ENCODE results near the gene SPTLC2. TPM values are rescaled to one million over a fixed set of nuclear protein-coding genes. Genes with fewer than 3 reads are reported as not detected.
"Not testable (repeated sequence)": the region's sequence is repeated elsewhere in the genome, so short reads cannot be mapped to it uniquely, and the experiment has no call there.

Gene SPTLC2
- total and polyA plus RNA-seq, 3 experiments from 2014 or later, result 15.6 to 27.5 (median 24.1) TPM

GRCh38 chr14:77593501-77593961, 22.9 kb downstream of the SPTLC2 start:
- Histone ChIP-seq H3K27ac (ENCODE audit: low read depth, low read length) (no peak overlapping the region), H3K4me1 (ENCODE audit: insufficient read depth, low read length) (peaks cover 30% of the 10 kb centered on the region), H3K9me3 (ENCODE audit: low read length) (no peaks in the 10 kb centered on the region), H3K36me3 (ENCODE audit: insufficient read depth, low read length) (peaks cover 6% of the 10 kb centered on the region), H3K27me3 (ENCODE audit: insufficient read depth, low read length, poor library complexity, severe bottlenecking) (no peaks in the 10 kb centered on the region), H3K4me3 (ENCODE audit: low read length) (peak overlapping the region; percentile 34)
- peak overlapping the region; percentile 61 to 98 (median 88) for H3K27ac Mint-ChIP-seq
- DNase-seq, result peak in 2 of 5 donors; percentile 47 to 63
- H3K27me3 Mint-ChIP-seq, result no peaks in the 10 kb centered on the region
- POLR2A ChIA-PET, result no interaction called here
- H3K9me3 Mint-ChIP-seq, result no peaks in the 10 kb centered on the region
- peaks cover 45 to 65% (median 58%) of the 10 kb centered on the region in 3 donors for H3K4me1 Mint-ChIP-seq
- peaks cover 0 to 31% (median 12%) of the 10 kb centered on the region in 3 donors for H3K36me3 Mint-ChIP-seq
- CTCF ChIA-PET, result interaction anchor here (0.9 kb wide), 1 partner anchor 12 kb away, joined by 4 read pairs; no protein-coding TSS in a partner anchor
- peak overlapping the region; percentile 24 to 80 (median 71) for H3K4me3 Mint-ChIP-seq

DNA sequence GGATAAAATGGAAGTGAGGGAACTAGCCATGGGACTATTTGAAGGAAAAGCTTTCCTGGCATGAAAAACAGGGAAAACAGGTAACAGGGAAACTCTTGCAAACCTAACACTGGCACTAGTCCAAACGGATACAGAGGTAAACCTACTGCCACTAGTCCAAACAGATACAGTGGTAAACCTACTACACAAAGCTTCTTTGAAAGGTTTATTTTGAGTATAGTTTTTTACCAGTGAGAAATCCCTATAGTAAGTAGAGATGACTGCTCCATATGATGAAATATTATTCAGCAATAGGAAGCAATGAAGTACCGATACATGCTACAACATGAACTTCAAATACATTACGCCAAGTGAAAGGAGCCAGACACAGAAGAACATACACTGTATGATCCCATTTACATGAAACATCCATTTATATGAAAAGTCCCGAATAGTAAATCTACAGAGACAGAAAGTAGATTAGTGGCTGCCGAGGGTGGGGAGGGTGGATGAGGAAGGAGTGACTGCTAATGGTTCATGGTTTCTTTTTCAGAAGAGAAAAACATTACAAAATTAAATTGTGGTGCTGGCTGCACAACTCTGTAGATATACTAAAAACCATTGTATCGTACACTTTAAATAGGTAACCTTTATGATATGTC, 25.5 kb downstream of the SPTLC2 start:
- Histone ChIP-seq H3K4me3 (ENCODE audit: low read length) (no peak overlapping the region), H3K9me3 (ENCODE audit: low read length) (no peaks in the 10 kb centered on the region), H3K36me3 (ENCODE audit: insufficient read depth, low read length) (no peaks in the 10 kb centered on the region), H3K27ac (ENCODE audit: low read depth, low read length) (no peak overlapping the region), H3K4me1 (ENCODE audit: insufficient read depth, low read length) (peaks cover 25% of the 10 kb centered on the region), H3K27me3 (ENCODE audit: insufficient read depth, low read length, poor library complexity, severe bottlenecking) (no peaks in the 10 kb centered on the region)
- POLR2A ChIA-PET, result no interaction called here
- Mint-ChIP-seq H3K27ac (peak overlapping the region in 4 of 8 donors; percentile 26 to 87 (median 61)), H3K36me3 (peaks cover 0 to 26% (median 12%) of the 10 kb centered on the region in 3 donors), H3K4me1 (peaks cover 50 to 75% (median 65%) of the 10 kb centered on the region in 3 donors), H3K4me3 (no peak overlapping the region), H3K9me3 (no peaks in the 10 kb centered on the region), H3K27me3 (no peaks in the 10 kb centered on the region)
- CTCF ChIA-PET, result interaction anchor here (1.5 kb wide), 1 partner anchor 21 kb away, joined by 4 read pairs; no protein-coding TSS in a partner anchor
- no peak for DNase-seq

- Histone ChIP-seq H3K4me3 (ENCODE audit: low read length) (no peak overlapping the region), H3K27me3 (ENCODE audit: insufficient read depth, low read length, poor library complexity, severe bottlenecking) (no peaks in the 10 kb centered on the region), H3K4me1 (ENCODE audit: insufficient read depth, low read length) (peaks cover 17% of the 10 kb centered on the region), H3K36me3 (ENCODE audit: insufficient read depth, low read length) (no peaks in the 10 kb centered on the region), H3K9me3 (ENCODE audit: low read length) (no peaks in the 10 kb centered on the region), H3K27ac (ENCODE audit: low read depth, low read length) (no peak overlapping the region)
- Mint-ChIP-seq H3K4me1 (peaks cover 43 to 65% (median 63%) of the 10 kb centered on the region in 3 donors), H3K9me3 (no peaks in the 10 kb centered on the region), H3K27me3 (no peaks in the 10 kb centered on the region), H3K36me3 (peaks cover 0 to 20% (median 5%) of the 10 kb centered on the region in 3 donors), H3K27ac (peak overlapping the region in 4 of 8 donors; percentile 26 to 61 (median 50)), H3K4me3 (peak overlapping the region in 2 of 7 donors; percentile 22 to 60)
- no peak for DNase-seq
- POLR2A ChIA-PET, result no interaction called here
- CTCF ChIA-PET, result no interaction called here
Measured at GRCh38 chr14:77589099-77589498, 27.3 kb downstream of the SPTLC2 start.

DNA sequence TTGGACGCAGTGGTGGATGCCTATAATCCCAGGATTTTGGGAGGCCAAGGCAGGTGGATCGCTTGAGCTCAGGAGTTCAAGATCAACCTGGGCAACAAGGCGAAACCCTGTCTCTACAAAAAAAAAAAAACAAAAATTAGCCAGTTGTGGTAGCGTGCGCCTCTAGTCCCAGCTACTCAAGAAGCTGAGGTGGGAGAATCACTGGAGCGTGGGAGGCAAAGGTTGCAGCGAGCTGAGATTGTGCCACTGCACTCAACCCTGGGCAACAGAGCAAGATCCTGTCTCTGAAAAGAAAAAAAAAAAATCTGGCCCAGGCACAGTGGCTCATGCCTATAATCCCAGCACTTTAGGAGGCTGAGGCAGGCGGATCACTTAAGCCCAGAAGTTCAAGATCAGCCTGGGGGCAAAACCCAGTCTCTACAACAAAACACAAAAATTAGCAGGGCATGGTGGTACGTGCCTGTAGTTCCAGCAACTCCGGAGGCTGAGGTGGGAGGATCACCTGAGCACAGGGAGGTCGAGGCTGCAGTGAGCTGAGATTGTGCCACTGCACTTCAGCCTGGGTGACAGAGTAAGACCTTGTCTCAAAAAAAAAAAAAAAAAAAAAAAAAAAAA, 27.9 kb downstream of the SPTLC2 start:
- CTCF ChIA-PET; H3K36me3 ChIP-seq (ENCODE audit: insufficient read depth, low read length); H3K27me3 Mint-ChIP-seq; H3K27me3 ChIP-seq (ENCODE audit: insufficient read depth, low read length, poor library complexity, severe bottlenecking); H3K4me3 ChIP-seq (ENCODE audit: low read length); H3K9me3 ChIP-seq (ENCODE audit: low read length); DNase-seq; H3K9me3 Mint-ChIP-seq; H3K27ac ChIP-seq (ENCODE audit: low read depth, low read length): not testable (repeated sequence)
- Mint-ChIP-seq H3K36me3 (peaks cover 0 to 20% (median 5%) of the 10 kb centered on the region in 3 donors), H3K4me1 (peaks cover 37 to 61% (median 61%) of the 10 kb centered on the region in 3 donors), H3K27ac (peak overlapping the region in 2 of 8 donors; percentile 60 to 83), H3K4me3 (peak overlapping the region in 4 of 7 donors; percentile 29 to 35 (median 32))
- H3K4me1 ChIP-seq (ENCODE audit: insufficient read depth, low read length), result peaks cover 11% of the 10 kb centered on the region
- POLR2A ChIA-PET, result interaction anchor here (0.6 kb wide), 1 partner anchor 94 kb away, joined by 3 read pairs; no protein-coding TSS in a partner anchor

- H3K4me1 Mint-ChIP-seq, result peaks cover 38 to 65% (median 62%) of the 10 kb centered on the region in 3 donors
- Histone ChIP-seq H3K9me3 (ENCODE audit: low read length) (no peaks in the 10 kb centered on the region), H3K36me3 (ENCODE audit: insufficient read depth, low read length) (no peaks in the 10 kb centered on the region), H3K4me3 (ENCODE audit: low read length) (no peak overlapping the region), H3K27me3 (ENCODE audit: insufficient read depth, low read length, poor library complexity, severe bottlenecking) (no peaks in the 10 kb centered on the region), H3K4me1 (ENCODE audit: insufficient read depth, low read length) (peaks cover 19% of the 10 kb centered on the region), H3K27ac (ENCODE audit: low read depth, low read length) (no peak overlapping the region)
- peaks cover 0 to 14% (median 5%) of the 10 kb centered on the region in 3 donors for H3K36me3 Mint-ChIP-seq
- H3K27ac Mint-ChIP-seq, result no peak overlapping the region
- no peaks in the 10 kb centered on the region for H3K9me3 Mint-ChIP-seq
- H3K4me3 Mint-ChIP-seq, result no peak overlapping the region
- ChIA-PET CTCF (no interaction called here), POLR2A (no interaction called here)
- no peaks in the 10 kb centered on the region for H3K27me3 Mint-ChIP-seq
- DNase-seq, result no peak
Measured at GRCh38 chr14:77585385-77585784, 31.1 kb downstream of the SPTLC2 start.

DNA sequence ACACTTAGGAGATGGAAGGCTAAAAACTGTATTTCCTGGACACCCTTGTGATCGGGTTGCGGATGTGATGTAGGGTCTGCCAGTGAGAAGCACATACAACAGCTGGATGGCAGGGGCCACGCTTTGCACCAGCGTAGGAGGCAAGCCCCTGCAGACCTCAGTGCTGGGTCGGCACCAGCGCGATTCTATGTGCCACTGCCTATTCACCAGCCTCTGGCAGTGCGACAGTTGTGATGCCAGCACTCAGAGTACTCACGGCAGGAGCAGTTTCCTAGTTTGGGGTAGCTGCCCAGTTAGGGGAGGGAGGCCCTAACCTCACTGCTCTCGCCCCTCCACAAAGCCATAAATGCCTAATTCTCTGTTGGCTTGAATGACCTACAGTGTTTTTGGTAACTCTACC, 31.6 kb downstream of the SPTLC2 start:
- H3K4me3 ChIP-seq (ENCODE audit: low read length), result no peak overlapping the region
- no peak overlapping the region for H3K4me3 Mint-ChIP-seq
- no peak for DNase-seq
- H3K36me3 ChIP-seq (ENCODE audit: insufficient read depth, low read length), result no peaks in the 10 kb centered on the region
- CTCF ChIA-PET, result no interaction called here
- peaks cover 19% of the 10 kb centered on the region for H3K4me1 ChIP-seq (ENCODE audit: insufficient read depth, low read length)
- no peaks in the 10 kb centered on the region for H3K9me3 Mint-ChIP-seq
- no peak overlapping the region for H3K27ac Mint-ChIP-seq
- no peaks in the 10 kb centered on the region for H3K27me3 ChIP-seq (ENCODE audit: insufficient read depth, low read length, poor library complexity, severe bottlenecking)
- H3K27me3 Mint-ChIP-seq, result no peaks in the 10 kb centered on the region
- H3K4me1 Mint-ChIP-seq, result peaks cover 37 to 62% (median 59%) of the 10 kb centered on the region in 3 donors
- peaks cover 0 to 11% (median 5%) of the 10 kb centered on the region in 3 donors for H3K36me3 Mint-ChIP-seq
- H3K9me3 ChIP-seq (ENCODE audit: low read length), result no peaks in the 10 kb centered on the region
- no peak overlapping the region for H3K27ac ChIP-seq (ENCODE audit: low read depth, low read length)
- POLR2A ChIA-PET, result no interaction called here

DNA sequence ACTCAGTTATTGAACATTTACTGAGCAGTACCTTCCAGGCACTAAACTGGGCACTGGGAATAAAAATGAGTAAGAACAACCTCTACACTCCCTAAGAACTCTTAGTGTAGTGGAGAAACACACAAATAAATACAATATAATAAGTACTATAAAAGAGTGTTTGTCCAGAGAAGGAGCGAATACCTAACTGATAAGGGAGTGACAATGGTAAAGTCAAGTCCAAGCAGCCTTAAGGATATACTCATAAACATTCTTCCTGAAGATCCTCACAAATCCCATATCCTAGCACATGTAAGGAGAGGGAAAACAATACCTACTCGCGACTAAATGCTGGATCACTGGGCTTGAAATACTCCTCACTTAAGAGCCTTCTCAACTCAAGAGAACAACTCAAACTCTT, 32.8 kb downstream of the SPTLC2 start:
- ChIA-PET POLR2A (no interaction called here), CTCF (no interaction called here)
- Histone ChIP-seq H3K4me1 (ENCODE audit: insufficient read depth, low read length) (peaks cover 14% of the 10 kb centered on the region), H3K27ac (ENCODE audit: low read depth, low read length) (no peak overlapping the region), H3K4me3 (ENCODE audit: low read length) (no peak overlapping the region), H3K9me3 (ENCODE audit: low read length) (no peaks in the 10 kb centered on the region), H3K36me3 (ENCODE audit: insufficient read depth, low read length) (no peaks in the 10 kb centered on the region), H3K27me3 (ENCODE audit: insufficient read depth, low read length, poor library complexity, severe bottlenecking) (no peaks in the 10 kb centered on the region)
- peaks cover 36 to 65% (median 59%) of the 10 kb centered on the region in 3 donors for H3K4me1 Mint-ChIP-seq
- no peaks in the 10 kb centered on the region for H3K9me3 Mint-ChIP-seq
- no peak overlapping the region for H3K4me3 Mint-ChIP-seq
- H3K27ac Mint-ChIP-seq, result peak overlapping the region in 4 of 8 donors; percentile 27 to 54 (median 41)
- peaks cover 0 to 14% (median 5%) of the 10 kb centered on the region in 3 donors for H3K36me3 Mint-ChIP-seq
- no peaks in the 10 kb centered on the region for H3K27me3 Mint-ChIP-seq
- DNase-seq, result no peak

- no peaks in the 10 kb centered on the region for H3K27me3 ChIP-seq (ENCODE audit: insufficient read depth, low read length, poor library complexity, severe bottlenecking)
- ChIA-PET POLR2A (no interaction called here), CTCF (no interaction called here)
- peak overlapping the region in 6 of 8 donors; percentile 24 to 88 (median 54) for H3K27ac Mint-ChIP-seq
- no peaks in the 10 kb centered on the region for H3K27me3 Mint-ChIP-seq
- H3K4me1 Mint-ChIP-seq, result peaks cover 31 to 58% (median 54%) of the 10 kb centered on the region in 3 donors
- no peak overlapping the region for H3K4me3 ChIP-seq (ENCODE audit: low read length)
- H3K4me3 Mint-ChIP-seq, result no peak overlapping the region
- DNase-seq, result no peak
- peaks cover 14% of the 10 kb centered on the region for H3K4me1 ChIP-seq (ENCODE audit: insufficient read depth, low read length)
- no peak overlapping the region for H3K27ac ChIP-seq (ENCODE audit: low read depth, low read length)
- peaks cover 0 to 18% (median 5%) of the 10 kb centered on the region in 3 donors for H3K36me3 Mint-ChIP-seq
- H3K36me3 ChIP-seq (ENCODE audit: insufficient read depth, low read length), result no peaks in the 10 kb centered on the region
- H3K9me3 ChIP-seq (ENCODE audit: low read length), result no peaks in the 10 kb centered on the region
- H3K9me3 Mint-ChIP-seq, result no peaks in the 10 kb centered on the region
Measured at GRCh38 chr14:77582511-77582910, 33.9 kb downstream of the SPTLC2 start.

Measured in CD8-positive, alpha-beta memory T cell (primary cell).